ENCODE results near the gene TATDN2.

DNA sequence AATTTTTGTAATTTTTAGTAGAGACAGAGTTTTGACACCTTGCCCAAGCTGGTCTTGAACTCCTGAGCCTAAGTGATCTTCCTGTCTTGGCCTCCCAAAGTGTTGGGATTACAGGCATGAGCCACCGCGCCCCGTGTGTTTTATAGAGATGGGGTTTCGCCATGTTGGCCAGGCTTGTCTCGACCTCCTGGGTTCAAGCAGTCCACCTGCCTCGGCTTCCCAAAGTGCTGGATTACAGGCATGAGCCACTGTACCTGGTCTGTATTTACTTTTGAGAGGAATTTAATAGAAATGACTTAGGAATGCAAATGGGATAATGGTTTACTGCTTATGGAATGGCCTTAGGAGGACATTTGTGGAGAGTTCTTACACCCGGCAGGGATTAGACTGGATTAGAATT, 10.8 kb downstream of the TATDN2 start:
- TF ChIP-seq, protein P1, sequence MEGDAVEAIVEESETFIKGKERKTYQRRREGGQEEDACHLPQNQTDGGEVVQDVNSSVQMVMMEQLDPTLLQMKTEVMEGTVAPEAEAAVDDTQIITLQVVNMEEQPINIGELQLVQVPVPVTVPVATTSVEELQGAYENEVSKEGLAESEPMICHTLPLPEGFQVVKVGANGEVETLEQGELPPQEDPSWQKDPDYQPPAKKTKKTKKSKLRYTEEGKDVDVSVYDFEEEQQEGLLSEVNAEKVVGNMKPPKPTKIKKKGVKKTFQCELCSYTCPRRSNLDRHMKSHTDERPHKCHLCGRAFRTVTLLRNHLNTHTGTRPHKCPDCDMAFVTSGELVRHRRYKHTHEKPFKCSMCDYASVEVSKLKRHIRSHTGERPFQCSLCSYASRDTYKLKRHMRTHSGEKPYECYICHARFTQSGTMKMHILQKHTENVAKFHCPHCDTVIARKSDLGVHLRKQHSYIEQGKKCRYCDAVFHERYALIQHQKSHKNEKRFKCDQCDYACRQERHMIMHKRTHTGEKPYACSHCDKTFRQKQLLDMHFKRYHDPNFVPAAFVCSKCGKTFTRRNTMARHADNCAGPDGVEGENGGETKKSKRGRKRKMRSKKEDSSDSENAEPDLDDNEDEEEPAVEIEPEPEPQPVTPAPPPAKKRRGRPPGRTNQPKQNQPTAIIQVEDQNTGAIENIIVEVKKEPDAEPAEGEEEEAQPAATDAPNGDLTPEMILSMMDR (IDR thresholded peaks at IDR 0.05 in 8 of 11, conservative IDR thresholded peaks at IDR 0.05 in 3 of 11), result no peak
- TF ChIP-seq POLR2A (IDR thresholded peaks at IDR 0.05), result no peak
- TF ChIP-seq POLR2AphosphoS5 (IDR thresholded peaks at IDR 0.05), result no peak

Data from spleen (tissue), 7 donors.